ENCODE results near the gene RBM20. TPM values are rescaled to one million over a fixed set of nuclear protein-coding genes. Genes with fewer than 3 reads are reported as not detected.
"Not testable (repeated sequence)": the region's sequence is repeated elsewhere in the genome, so short reads cannot be mapped to it uniquely, and the experiment has no call there.

The RBM20 gene
- total and polyA plus RNA-seq, 2 donors, result 1.6 to 3.8 TPM

- Histone ChIP-seq H3K36me3 (ENCODE audit: control insufficient read depth in 2 of 2, insufficient read depth in 2 of 2, low read length in 1 of 2) (no peaks in the 10 kb centered on the region), H3K27ac (ENCODE audit: low read depth in 1 of 2, low read length in 1 of 2) (no peak overlapping the region), H3K27me3 (ENCODE audit: control insufficient read depth in 2 of 2, insufficient read depth in 1 of 2, low read length in 1 of 2) (peaks cover 0 to 1% of the 10 kb centered on the region in 2 donors), H3K4me3 (ENCODE audit: low read length in 2 of 2) (no peak overlapping the region), H3K4me1 (ENCODE audit: control insufficient read depth in 2 of 2, insufficient read depth in 2 of 2, low read length in 2 of 2) (peaks cover 17 to 29% of the 10 kb centered on the region in 2 donors), H3K9me3 (ENCODE audit: control insufficient read depth in 2 of 2, insufficient read depth in 1 of 2, low read length in 1 of 2) (peaks cover 0 to 4% of the 10 kb centered on the region in 2 donors)
- no peak for DNase-seq (ENCODE audit: low read depth in 6 of 9, low spot score in 9 of 9)
- 98% methylated on average over 3 of the region's 3 CpGs for WGBS
Measured at GRCh38 chr10:110619514-110620397, 24.4 kb upstream of the RBM20 start.

DNA sequence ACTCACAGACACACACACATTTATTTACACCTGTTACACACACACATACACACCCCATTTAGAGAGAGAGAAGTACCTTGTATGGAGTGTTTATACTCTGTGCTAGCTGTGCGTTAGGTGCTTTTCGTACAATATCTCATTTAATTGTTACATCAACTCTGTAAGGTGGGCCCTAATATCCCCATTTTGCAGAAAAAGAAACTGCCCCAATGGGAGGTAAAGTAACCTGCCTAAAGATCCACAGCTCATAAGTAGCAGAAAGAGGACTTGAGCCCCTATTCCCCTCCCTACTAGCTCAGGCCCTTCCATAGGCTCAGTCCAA, 23.8 kb upstream of the RBM20 start:
- peaks cover 0 to 2% of the 10 kb centered on the region in 2 donors for H3K27me3 ChIP-seq (ENCODE audit: control insufficient read depth in 2 of 2, insufficient read depth in 1 of 2, low read length in 1 of 2)
- no peak overlapping the region for H3K27ac ChIP-seq (ENCODE audit: low read depth in 1 of 2, low read length in 1 of 2)
- H3K36me3 ChIP-seq (ENCODE audit: control insufficient read depth in 2 of 2, insufficient read depth in 2 of 2, low read length in 1 of 2), result no peaks in the 10 kb centered on the region
- H3K9me3 ChIP-seq (ENCODE audit: control insufficient read depth in 2 of 2, insufficient read depth in 1 of 2, low read length in 1 of 2), result peaks cover 0 to 4% of the 10 kb centered on the region in 2 donors
- DNase-seq (ENCODE audit: low read depth in 6 of 9, low spot score in 9 of 9), result no peak
- H3K4me3 ChIP-seq (ENCODE audit: low read length in 2 of 2), result no peak overlapping the region
- H3K4me1 ChIP-seq (ENCODE audit: control insufficient read depth in 2 of 2, insufficient read depth in 2 of 2, low read length in 2 of 2), result peaks cover 17 to 25% of the 10 kb centered on the region in 2 donors
- 98% methylated on average over 2 of the region's 2 CpGs for WGBS

GRCh38 chr10:110623316-110623715, 20.8 kb upstream of the RBM20 start:
- not testable (repeated sequence) for DNase-seq (ENCODE audit: low read depth in 6 of 9, low spot score in 9 of 9); H3K27ac ChIP-seq (ENCODE audit: low read depth in 1 of 2, low read length in 1 of 2); H3K9me3 ChIP-seq (ENCODE audit: control insufficient read depth in 2 of 2, insufficient read depth in 1 of 2, low read length in 1 of 2); H3K4me1 ChIP-seq (ENCODE audit: control insufficient read depth in 2 of 2, insufficient read depth in 2 of 2, low read length in 2 of 2); H3K36me3 ChIP-seq (ENCODE audit: control insufficient read depth in 2 of 2, insufficient read depth in 2 of 2, low read length in 1 of 2); H3K27me3 ChIP-seq (ENCODE audit: control insufficient read depth in 2 of 2, insufficient read depth in 1 of 2, low read length in 1 of 2); H3K4me3 ChIP-seq (ENCODE audit: low read length in 2 of 2)
- 84% methylated on average over 4 of the region's 4 CpGs for WGBS

DNA sequence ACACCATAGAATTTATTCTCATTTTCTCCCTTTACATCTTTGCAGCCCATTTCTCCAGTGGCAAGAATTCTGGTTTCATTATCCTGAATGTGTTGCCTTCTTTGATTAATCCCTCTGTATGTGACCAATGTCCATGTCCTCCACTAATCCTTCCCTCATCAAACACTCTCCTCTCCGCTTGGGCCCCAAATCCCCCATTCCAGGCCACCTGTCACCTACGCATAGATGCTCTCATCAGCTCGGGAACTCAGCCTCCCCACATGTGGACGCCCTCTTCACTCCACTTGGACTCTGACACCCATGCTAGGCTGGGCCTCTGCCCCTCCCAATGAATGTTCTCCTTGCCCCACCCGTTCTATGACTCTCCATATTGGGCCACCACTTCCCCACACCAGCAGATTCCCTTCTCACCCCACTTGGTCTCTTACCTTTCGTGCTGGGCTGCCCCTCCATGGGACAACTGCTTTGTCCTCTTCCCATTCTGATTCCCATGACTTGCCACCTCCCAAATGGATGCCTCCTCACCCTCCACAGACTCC, 18.7 kb upstream of the RBM20 start:
- no peak for DNase-seq (ENCODE audit: low read depth in 6 of 9, low spot score in 9 of 9)
- WGBS, result 96% methylated on average over 6 of the region's 6 CpGs
- Histone ChIP-seq H3K36me3 (ENCODE audit: control insufficient read depth in 2 of 2, insufficient read depth in 2 of 2, low read length in 1 of 2) (no peaks in the 10 kb centered on the region), H3K27ac (ENCODE audit: low read depth in 1 of 2, low read length in 1 of 2) (no peak overlapping the region), H3K9me3 (ENCODE audit: control insufficient read depth in 2 of 2, insufficient read depth in 1 of 2, low read length in 1 of 2) (no peaks in the 10 kb centered on the region), H3K27me3 (ENCODE audit: control insufficient read depth in 2 of 2, insufficient read depth in 1 of 2, low read length in 1 of 2) (peaks cover 0 to 9% of the 10 kb centered on the region in 2 donors), H3K4me1 (ENCODE audit: control insufficient read depth in 2 of 2, insufficient read depth in 2 of 2, low read length in 2 of 2) (no peaks in the 10 kb centered on the region), H3K4me3 (ENCODE audit: low read length in 2 of 2) (no peak overlapping the region)

DNA sequence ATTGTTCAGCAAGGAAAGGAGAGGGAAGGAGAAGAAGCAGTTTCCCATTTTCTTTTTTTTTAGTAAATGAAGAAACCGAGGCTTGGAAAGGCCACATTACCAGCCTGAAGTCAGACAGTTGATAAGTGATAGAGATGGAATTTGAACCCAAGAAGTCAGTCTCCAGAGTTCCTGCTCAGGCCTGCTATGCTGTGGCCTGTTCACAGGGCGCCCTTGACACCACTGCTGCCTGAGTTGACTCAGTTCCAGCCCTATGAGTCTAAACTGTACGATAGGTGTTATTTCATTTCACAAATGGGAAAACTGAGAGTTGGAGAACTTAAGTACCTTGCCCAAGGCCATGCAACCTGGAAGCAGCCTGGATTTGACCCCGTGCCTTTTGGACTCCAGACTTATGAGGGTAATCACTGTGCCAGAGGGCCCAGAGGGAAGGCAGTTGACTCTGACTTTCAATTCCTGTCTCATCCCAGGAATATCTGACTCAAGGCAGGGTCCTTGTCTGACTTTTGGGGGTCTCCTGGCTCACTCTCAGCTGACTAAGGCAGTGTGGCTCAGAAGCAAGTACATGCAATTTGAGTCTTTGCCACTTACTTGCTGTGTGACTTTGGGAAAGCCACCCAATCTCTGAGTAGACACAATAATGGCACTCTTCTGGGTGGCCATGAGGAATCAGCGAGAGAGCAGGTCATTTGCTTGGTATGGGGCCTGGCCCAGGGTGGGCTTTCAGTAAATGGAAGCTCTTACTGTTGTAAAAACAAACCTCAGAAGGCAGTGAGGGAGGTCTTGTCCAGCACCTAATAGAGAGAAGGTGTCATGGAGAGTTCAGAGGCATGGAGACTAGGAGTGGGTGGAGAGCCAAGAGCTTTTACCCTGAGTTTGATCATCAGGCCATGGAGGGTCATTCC, 17.9 kb upstream of the RBM20 start:
- H3K27me3 ChIP-seq (ENCODE audit: control insufficient read depth in 2 of 2, insufficient read depth in 1 of 2, low read length in 1 of 2), result peaks cover 0 to 9% of the 10 kb centered on the region in 2 donors
- no peak for DNase-seq (ENCODE audit: low read depth in 6 of 9, low spot score in 9 of 9)
- no peaks in the 10 kb centered on the region for H3K36me3 ChIP-seq (ENCODE audit: control insufficient read depth in 2 of 2, insufficient read depth in 2 of 2, low read length in 1 of 2)
- H3K27ac ChIP-seq (ENCODE audit: low read depth in 1 of 2, low read length in 1 of 2), result no peak overlapping the region
- H3K9me3 ChIP-seq (ENCODE audit: control insufficient read depth in 2 of 2, insufficient read depth in 1 of 2, low read length in 1 of 2), result no peaks in the 10 kb centered on the region
- no peaks in the 10 kb centered on the region for H3K4me1 ChIP-seq (ENCODE audit: control insufficient read depth in 2 of 2, insufficient read depth in 2 of 2, low read length in 2 of 2)
- no peak overlapping the region for H3K4me3 ChIP-seq (ENCODE audit: low read length in 2 of 2)
- 96% methylated on average over 5 of the region's 5 CpGs for WGBS

- no peaks in the 10 kb centered on the region for H3K9me3 ChIP-seq (ENCODE audit: control insufficient read depth in 2 of 2, insufficient read depth in 1 of 2, low read length in 1 of 2)
- H3K27ac ChIP-seq (ENCODE audit: low read depth in 1 of 2, low read length in 1 of 2), result no peak overlapping the region
- no peak overlapping the region for H3K4me3 ChIP-seq (ENCODE audit: low read length in 2 of 2)
- no peak for DNase-seq (ENCODE audit: low read depth in 6 of 9, low spot score in 9 of 9)
- peaks cover 0 to 9% of the 10 kb centered on the region in 2 donors for H3K27me3 ChIP-seq (ENCODE audit: control insufficient read depth in 2 of 2, insufficient read depth in 1 of 2, low read length in 1 of 2)
- no peaks in the 10 kb centered on the region for H3K4me1 ChIP-seq (ENCODE audit: control insufficient read depth in 2 of 2, insufficient read depth in 2 of 2, low read length in 2 of 2)
- H3K36me3 ChIP-seq (ENCODE audit: control insufficient read depth in 2 of 2, insufficient read depth in 2 of 2, low read length in 1 of 2), result no peaks in the 10 kb centered on the region
Measured at GRCh38 chr10:110628161-110628560, 16.0 kb upstream of the RBM20 start.

DNA sequence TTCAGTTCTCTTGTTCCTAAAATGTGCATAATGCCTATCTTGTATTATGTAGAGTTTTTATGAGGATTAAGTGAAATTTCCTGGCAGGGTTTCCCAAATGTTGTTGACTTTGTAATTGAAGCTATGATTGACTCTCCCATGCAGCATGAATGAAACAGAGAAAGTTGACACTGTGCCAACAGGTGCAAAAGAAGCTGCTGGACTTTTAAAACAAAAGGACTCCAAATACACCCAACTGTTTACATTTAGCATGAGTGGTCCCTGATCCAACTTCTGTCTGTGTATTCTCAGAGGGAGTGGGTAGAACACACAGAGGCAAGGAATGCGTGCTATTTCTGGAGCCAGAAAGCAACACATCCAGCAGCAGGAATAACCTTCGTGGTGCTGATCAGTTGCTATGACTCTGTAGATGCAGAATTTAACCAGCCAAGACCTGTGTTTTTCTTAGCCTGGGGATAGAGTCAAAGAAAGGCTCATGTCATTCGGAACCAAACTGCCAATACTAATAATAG, 14.4 kb upstream of the RBM20 start:
- H3K36me3 ChIP-seq (ENCODE audit: control insufficient read depth in 2 of 2, insufficient read depth in 2 of 2, low read length in 1 of 2), result no peaks in the 10 kb centered on the region
- no peaks in the 10 kb centered on the region for H3K9me3 ChIP-seq (ENCODE audit: control insufficient read depth in 2 of 2, insufficient read depth in 1 of 2, low read length in 1 of 2)
- DNase-seq (ENCODE audit: low read depth in 6 of 9, low spot score in 9 of 9), result no peak
- H3K27me3 ChIP-seq (ENCODE audit: control insufficient read depth in 2 of 2, insufficient read depth in 1 of 2, low read length in 1 of 2), result peaks cover 0 to 9% of the 10 kb centered on the region in 2 donors
- WGBS, result 71% methylated on average over 3 of the region's 3 CpGs
- peaks cover 0 to 2% of the 10 kb centered on the region in 2 donors for H3K4me1 ChIP-seq (ENCODE audit: control insufficient read depth in 2 of 2, insufficient read depth in 2 of 2, low read length in 2 of 2)
- no peak overlapping the region for H3K27ac ChIP-seq (ENCODE audit: low read depth in 1 of 2, low read length in 1 of 2)
- H3K4me3 ChIP-seq (ENCODE audit: low read length in 2 of 2), result no peak overlapping the region

GRCh38 chr10:110631934-110632333, 12.2 kb upstream of the RBM20 start:
- Histone ChIP-seq H3K9me3 (ENCODE audit: control insufficient read depth in 2 of 2, insufficient read depth in 1 of 2, low read length in 1 of 2) (no peaks in the 10 kb centered on the region), H3K4me1 (ENCODE audit: control insufficient read depth in 2 of 2, insufficient read depth in 2 of 2, low read length in 2 of 2) (peaks cover 0 to 3% of the 10 kb centered on the region in 2 donors), H3K27me3 (ENCODE audit: control insufficient read depth in 2 of 2, insufficient read depth in 1 of 2, low read length in 1 of 2) (peaks cover 0 to 15% of the 10 kb centered on the region in 2 donors), H3K36me3 (ENCODE audit: control insufficient read depth in 2 of 2, insufficient read depth in 2 of 2, low read length in 1 of 2) (no peaks in the 10 kb centered on the region), H3K27ac (ENCODE audit: low read depth in 1 of 2, low read length in 1 of 2) (no peak overlapping the region), H3K4me3 (ENCODE audit: low read length in 2 of 2) (no peak overlapping the region)
- DNase-seq (ENCODE audit: low read depth in 6 of 9, low spot score in 9 of 9), result no peak

Measured in thymus (tissue), 11 donors.